Liver (tissue), 3 donors: ENCODE results near the gene PDE4B.

Experiments used
- GABPA ChIP-seq, 2 donors: IDR thresholded peaks in 1 of 2; conservative IDR thresholded peaks in 1 of 2; 2 replicates each; pipeline ENCODE4 v1.6.1; 2016; ENCODE audit warnings: antibody characterized with exemption in 2 of 2, mild to moderate bottlenecking in 1 of 2, moderate library complexity in 1 of 2
- SP1 ChIP-seq: IDR thresholded peaks from 2 replicates; pipeline ENCODE4 v1.6.1; 2018; ENCODE audit warnings: antibody characterized with exemption, mild to moderate bottlenecking
- TF ChIP-seq, protein P1 (sequence below): fragments of 150-350 bp; IDR thresholded peaks from 2 replicates; pipeline ENCODE4 v1.5.1; 2017; ENCODE audit warnings: improper control_type of control experiment, low read depth, low read length; ENCODE audit not compliant: missing input control
- donor health status: healthy.
- donor health status: healthy.

DNA sequence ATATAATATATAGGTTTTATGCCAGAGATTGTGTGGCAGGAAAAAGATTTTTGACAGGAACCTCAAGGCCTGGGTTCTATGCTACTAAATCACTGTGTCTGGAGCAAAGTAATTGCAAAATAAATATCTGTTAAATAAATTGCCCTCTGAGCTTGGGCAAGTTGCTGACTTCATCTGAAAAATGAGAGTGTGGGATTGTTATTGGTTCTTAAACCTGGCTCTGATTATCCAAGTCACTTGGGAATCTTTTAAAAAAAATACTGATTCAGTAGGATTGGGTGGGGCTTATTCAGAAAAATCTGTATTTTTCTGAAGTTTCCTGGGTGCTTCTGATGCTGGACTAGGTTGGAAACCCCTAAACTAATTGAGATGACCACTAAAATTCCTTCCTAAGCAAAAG is 567.1 kb downstream of the PDE4B start:
- TF ChIP-seq SP1 (no peak), GABPA (IDR thresholded peaks at IDR 0.05 in 1 of 2, conservative IDR thresholded peaks at IDR 0.05 in 1 of 2) (no peak)
- TF ChIP-seq, protein P1, sequence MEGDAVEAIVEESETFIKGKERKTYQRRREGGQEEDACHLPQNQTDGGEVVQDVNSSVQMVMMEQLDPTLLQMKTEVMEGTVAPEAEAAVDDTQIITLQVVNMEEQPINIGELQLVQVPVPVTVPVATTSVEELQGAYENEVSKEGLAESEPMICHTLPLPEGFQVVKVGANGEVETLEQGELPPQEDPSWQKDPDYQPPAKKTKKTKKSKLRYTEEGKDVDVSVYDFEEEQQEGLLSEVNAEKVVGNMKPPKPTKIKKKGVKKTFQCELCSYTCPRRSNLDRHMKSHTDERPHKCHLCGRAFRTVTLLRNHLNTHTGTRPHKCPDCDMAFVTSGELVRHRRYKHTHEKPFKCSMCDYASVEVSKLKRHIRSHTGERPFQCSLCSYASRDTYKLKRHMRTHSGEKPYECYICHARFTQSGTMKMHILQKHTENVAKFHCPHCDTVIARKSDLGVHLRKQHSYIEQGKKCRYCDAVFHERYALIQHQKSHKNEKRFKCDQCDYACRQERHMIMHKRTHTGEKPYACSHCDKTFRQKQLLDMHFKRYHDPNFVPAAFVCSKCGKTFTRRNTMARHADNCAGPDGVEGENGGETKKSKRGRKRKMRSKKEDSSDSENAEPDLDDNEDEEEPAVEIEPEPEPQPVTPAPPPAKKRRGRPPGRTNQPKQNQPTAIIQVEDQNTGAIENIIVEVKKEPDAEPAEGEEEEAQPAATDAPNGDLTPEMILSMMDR = no peak
